ENCODE results near the gene BAHCC1. TPM values are rescaled to one million over a fixed set of nuclear protein-coding genes. Genes with fewer than 3 reads are reported as not detected.
A peak's percentile ranks its signal among the peaks of the same experiment; 100 is the strongest.

The BAHCC1 gene
- total RNA-seq, 1 experiment from 2014 or later = 33.7 TPM

GRCh38 chr17:81368161-81369022 lies 26.9 kb upstream of the BAHCC1 start:
- intact Hi-C loops (cut with micrococcal nuclease; ENCODE audit: unreplicated experiment) = no loop called here
- Histone ChIP-seq H3K9me2 (ENCODE audit: insufficient read depth) (no peaks in the 10 kb centered on the region), H3F3A (ENCODE audit: insufficient read depth, low read depth) (peaks cover 18% of the 10 kb centered on the region; the same call in 1 of the 2 replicates), H3K27ac (no peak overlapping the region), H3K4me2 (no peak overlapping the region), H3K4me1 (replicated peaks; ENCODE audit: insufficient read depth) (peaks cover 18% of the 10 kb centered on the region), H4K20me1 (ENCODE audit: insufficient read depth) (no peaks in the 10 kb centered on the region), H3K9me3 (ENCODE audit: insufficient read depth, low read depth) (no peaks in the 10 kb centered on the region), H3K36me3 (ENCODE audit: low read depth) (no peaks in the 10 kb centered on the region), H3K27me3 (ENCODE audit: insufficient read depth, low read depth) (no peaks in the 10 kb centered on the region), H2AFZ (no peak overlapping the region), H3K4me3 (no peak overlapping the region), H3K79me2 (ENCODE audit: low read depth) (no peaks in the 10 kb centered on the region)
- ChIA-PET POLR2A (ENCODE audit: unreplicated experiment) (no interaction called here), CTCF (interaction anchor here (0.7 kb wide), 1 partner anchor 37 kb away, joined by 5 read pairs; no protein-coding TSS in a partner anchor)
- DNase-seq = no peak
- TF ChIP-seq EZH2 (IDR thresholded peaks at IDR 0.05; ENCODE audit: low read depth) = no peak
- TF ChIP-seq CTCF (conservative IDR thresholded peaks at IDR 0.05) = no peak
- BruUV-seq (replicated peaks) = no TSS peak

GRCh38 chr17:81370294-81370693 lies 25.0 kb upstream of the BAHCC1 start:
- DNase-seq = no peak
- Histone ChIP-seq H3K36me3 (ENCODE audit: low read depth) (no peaks in the 10 kb centered on the region), H2AFZ (no peak overlapping the region), H3K27ac (no peak overlapping the region), H3K79me2 (ENCODE audit: low read depth) (no peaks in the 10 kb centered on the region), H4K20me1 (ENCODE audit: insufficient read depth) (no peaks in the 10 kb centered on the region), H3K27me3 (ENCODE audit: insufficient read depth, low read depth) (no peaks in the 10 kb centered on the region), H3K9me3 (ENCODE audit: insufficient read depth, low read depth) (no peaks in the 10 kb centered on the region), H3K4me3 (no peak overlapping the region), H3F3A (ENCODE audit: insufficient read depth, low read depth) (peaks cover 11% of the 10 kb centered on the region; the same call in 1 of the 2 replicates), H3K4me1 (replicated peaks; ENCODE audit: insufficient read depth) (peaks cover 11% of the 10 kb centered on the region), H3K4me2 (no peak overlapping the region), H3K9me2 (ENCODE audit: insufficient read depth) (no peaks in the 10 kb centered on the region)
- intact Hi-C loops (cut with micrococcal nuclease; ENCODE audit: unreplicated experiment) = no loop called here
- BruUV-seq (replicated peaks) = no TSS peak
- ChIA-PET CTCF (interaction anchor here (0.6 kb wide), 1 partner anchor 57 kb away, joined by 4 read pairs; no protein-coding TSS in a partner anchor), POLR2A (ENCODE audit: unreplicated experiment) (interaction anchor here (0.7 kb wide), 1 partner anchor 137 kb away, joined by 4 read pairs; no protein-coding TSS in a partner anchor)
- no peak for TF ChIP-seq CTCF (conservative IDR thresholded peaks at IDR 0.05)
- no peak for TF ChIP-seq EZH2 (IDR thresholded peaks at IDR 0.05; ENCODE audit: low read depth)

GRCh38 chr17:81371910-81372760 lies 23.1 kb upstream of the BAHCC1 start:
- H3F3A ChIP-seq (ENCODE audit: insufficient read depth, low read depth) = no peaks in the 10 kb centered on the region
- POLR2A ChIA-PET (ENCODE audit: unreplicated experiment) = no interaction called here
- H2AFZ ChIP-seq = no peak overlapping the region
- no peaks in the 10 kb centered on the region for H3K9me2 ChIP-seq (ENCODE audit: insufficient read depth)
- no peaks in the 10 kb centered on the region for H3K27me3 ChIP-seq (ENCODE audit: insufficient read depth, low read depth)
- H3K36me3 ChIP-seq (ENCODE audit: low read depth) = no peaks in the 10 kb centered on the region
- TF ChIP-seq EZH2 (IDR thresholded peaks at IDR 0.05; ENCODE audit: low read depth) (no peak), CTCF (conservative IDR thresholded peaks at IDR 0.05) (peak; percentile 61)
- H3K4me2 ChIP-seq = no peak overlapping the region
- H3K4me1 ChIP-seq (replicated peaks; ENCODE audit: insufficient read depth) = no peaks in the 10 kb centered on the region
- peak in 1 of 2 experiments; percentile 53 for DNase-seq
- H3K79me2 ChIP-seq (ENCODE audit: low read depth) = no peaks in the 10 kb centered on the region
- CTCF ChIA-PET = interaction anchor here (0.9 kb wide), 1 partner anchor 23 kb away, joined by 6 read pairs; the partner anchor contains the start of gene BAHCC1
- H3K9me3 ChIP-seq (ENCODE audit: insufficient read depth, low read depth) = no peaks in the 10 kb centered on the region
- no peak overlapping the region for H3K27ac ChIP-seq
- H3K4me3 ChIP-seq = no peak overlapping the region
- no TSS peak for BruUV-seq (replicated peaks)
- no peaks in the 10 kb centered on the region for H4K20me1 ChIP-seq (ENCODE audit: insufficient read depth)
- intact Hi-C loops (cut with micrococcal nuclease; ENCODE audit: unreplicated experiment) = no loop called here
